Erythroblast (primary cell): Measurements from ENCODE around the gene SPOCK1.

Experiments used
- GATA1 ChIP-seq: IDR thresholded peaks from 2 replicates; pipeline ENCODE4 v1.6.1; 2011; ENCODE audit warnings: low read depth, mild to moderate bottlenecking, control low read depth, low read length, moderate library complexity
- POLR2A ChIP-seq: IDR thresholded peaks from 2 replicates; pipeline ENCODE4 v1.6.1; 2011; ENCODE audit warnings: mild to moderate bottlenecking, low read length

- TF ChIP-seq POLR2A (no peak), GATA1 (no peak)
These were observed 65.6 kb downstream of the SPOCK1 start for GRCh38 chr5:137433539-137433938.
